K562 (cell line): ENCODE data around the gene TBC1D17. TPM values are rescaled to one million over a fixed set of nuclear protein-coding genes. Genes with fewer than 3 reads are reported as not detected.
A peak's percentile ranks its signal among the peaks of the same experiment; 100 is the strongest.

ENCODE experiments used
- CBX3 ChIP-seq, 2 experiments: IDR thresholded peaks; 1 replicate in 1 of 2; 2 replicates in 1 of 2; pipeline ENCODE4 v1.6.1; 2012; ENCODE audit warnings: inconsistent platforms in 2 of 2, low read length in 2 of 2, borderline replicate concordance in 1 of 2, control low read depth in 1 of 2
- MAFG ChIP-seq: fragments of 450-650 bp; conservative IDR thresholded peaks from 2 replicates; pipeline ENCODE4 v1.6.1; 2016; ENCODE audit warnings: missing genetic modification characterization, missing compliant biosample characterization
- MAFK ChIP-seq: IDR thresholded peaks from 2 replicates; pipeline ENCODE4 v1.6.1; 2011; ENCODE audit warnings: low read length, improper control_type of control experiment
- NFE2 ChIP-seq: IDR thresholded peaks from 2 replicates; pipeline ENCODE4 v1.6.1; 2014; ENCODE audit warnings: antibody characterized with exemption, low read depth
- RBM25 ChIP-seq: fragments of 200-400 bp; formaldehyde crosslinking; IDR thresholded peaks from 2 replicates; pipeline ENCODE4 v1.6.1; 2018; ENCODE audit warnings: low read length, low read depth, moderate library complexity; ENCODE audit not compliant: severe bottlenecking
- REST ChIP-seq, 2 experiments: fragments of 450-650 bp; formaldehyde crosslinking in 1 of 2; IDR thresholded peaks; 2 replicates each; pipeline versions ENCODE4 v1.4.0 to v1.6.1; 2014 to 2020; ENCODE audit warnings: mild to moderate bottlenecking in 2 of 2, borderline replicate concordance in 1 of 2, low read depth in 1 of 2
- TRIM28 ChIP-seq: fragments of 450-650 bp; IDR thresholded peaks from 2 replicates; pipeline ENCODE4 v1.6.1; 2017
- UBTF ChIP-seq, 2 experiments: IDR thresholded peaks; 2 replicates each; pipeline ENCODE4 v1.6.1; 2012; ENCODE audit warnings: improper control_type of control experiment in 2 of 2, low read depth in 2 of 2, low read length in 2 of 2, borderline replicate concordance in 1 of 2
- ZNF584 ChIP-seq: fragments of 200-800 bp; sonication (Bioruptor generic); IDR thresholded peaks from 2 replicates; pipeline ENCODE4 v1.6.1; 2016; ENCODE audit warnings: low read depth, mild to moderate bottlenecking, missing genetic modification characterization, missing compliant biosample characterization
- ZNF589 ChIP-seq: fragments of 200-800 bp; sonication (Bioruptor generic); IDR thresholded peaks from 2 replicates; pipeline ENCODE4 v1.6.1; 2016; ENCODE audit warnings: low read depth, missing genetic modification characterization, missing compliant biosample characterization
- polyA plus RNA-seq, 8 experiments: library from polyadenylated mRNA; depleted of rRNA in 4 of 8; stranded (reverse) in 5 of 8; unstranded in 3 of 8; fragments of >200 nt; fragmentation: Nextera tagmentation in 2 of 8; fragmentation: Illumina TruSeq in 1 of 8; extraction: Ambion mirVana in 2 of 8; extraction: Trizol in 1 of 8; gene quantifications; 2 replicates each; pipeline versions ENCODE4 v1.2.1 to v1.2.3, GENCODE V29; 2011 to 2014; ENCODE audit warnings: inconsistent platforms in 1 of 8, missing spikeins in 1 of 8
- total RNA-seq, 7 experiments: library from RNA; depleted of rRNA in 6 of 7; stranded (reverse); fragments of >200 nt in 6 of 7; fragmentation: Illumina TruSeq in 2 of 7; extraction: Trizol in 2 of 7; gene quantifications; 2 replicates each; pipeline versions ENCODE4 v1.2.1 to v1.2.3, GENCODE V29; 2011 to 2021; ENCODE audit warnings: low replicate concordance in 1 of 7

The TBC1D17 gene
- total and polyA plus RNA-seq, 9 of the 15 experiments (the other 6 are each of a cell fraction or from before 2014, with no cell fraction given): 0.42 to 16.0 (median 3.8) TPM

GRCh38 chr19:49848938-49849337 lies 28.6 kb upstream of the TBC1D17 start (continued):
- TF ChIP-seq REST (IDR thresholded peaks at IDR 0.05; ENCODE audit: borderline replicate concordance) (0 out of 2 replicates have a peak, but pooled peaks have one; percentile 4), REST (CRISPR knock-in tag; IDR thresholded peaks at IDR 0.05; ENCODE audit: low read depth) (no peak), UBTF (IDR thresholded peaks at IDR 0.05; ENCODE audit: borderline replicate concordance in 1 of 2, low read depth in 2 of 2, low read length in 2 of 2) (no peak), RBM25 (peak; percentile 82), CBX3 (IDR thresholded peaks at IDR 0.05; ENCODE audit: borderline replicate concordance in 1 of 2, low read length in 2 of 2) (peak in 1 of 2 experiments; percentile 81; a peak in 1 of 3 replicates), MAFK (peak; percentile 47; the same call in 1 of the 2 replicates), ZNF584 (CRISPR knock-in tag) (no peak), MAFG (peak; percentile 55), TRIM28 (0 out of 2 replicates have a peak, but pooled peaks have one; percentile 35), NFE2 (peak; percentile 85), ZNF589 (CRISPR knock-in tag) (0 out of 2 replicates have a peak, but pooled peaks have one; percentile 3)
